Natural killer cell (primary cell): ENCODE measurements around the gene POLR2F. TPM values are rescaled to one million over a fixed set of nuclear protein-coding genes. Genes with fewer than 3 reads are reported as not detected.
"Not testable (repeated sequence)": the region's sequence is repeated elsewhere in the genome, so short reads cannot be mapped to it uniquely, and the experiment has no call there.

Experiments
- ATAC-seq, 3 donors: fragments of 150-1000 bp in 2 of 3; fragments of 200-7000 bp in 1 of 3; cut with Tn5 transposase; 1 replicate in 1 of 3; 2 replicates in 2 of 3; pipeline ENCODE4 v1.10.0; 2021; ENCODE audit warnings: mild to moderate bottlenecking in 2 of 3, moderate library complexity in 2 of 3
- DNase-seq, 2 donors: peaks; one replicate each; pipeline versions ENCODE4 v3.0.0 to v3.0.0-alpha.2; 2013 to 2021; ENCODE audit warnings: mixed read lengths in 1 of 2
- H3K27ac ChIP-seq: one replicate; pipeline ENCODE4 v1.5.1; 2013; ENCODE audit warnings: mild to moderate bottlenecking, low read length
- H3K27me3 ChIP-seq: one replicate; pipeline ENCODE4 v1.6.1; 2013; ENCODE audit warnings: low read length; ENCODE audit not compliant: control insufficient read depth, insufficient read depth
- H3K36me3 ChIP-seq: one replicate; pipeline ENCODE4 v1.6.1; 2013; ENCODE audit warnings: low read length; ENCODE audit not compliant: control insufficient read depth, insufficient read depth
- H3K4me1 ChIP-seq: one replicate; pipeline ENCODE4 v1.6.1; 2013; ENCODE audit warnings: low read length; ENCODE audit not compliant: control insufficient read depth, insufficient read depth
- H3K4me3 ChIP-seq: one replicate; pipeline ENCODE4 v1.5.1; 2013; ENCODE audit warnings: low read length
- H3K9me3 ChIP-seq: one replicate; pipeline ENCODE4 v1.6.1; 2013; ENCODE audit warnings: low read length; ENCODE audit not compliant: control insufficient read depth, insufficient read depth
- H3K27ac Mint-ChIP-seq, 2 donors: one replicate each; pipeline ENCODE4 v1.8.0; 2022; ENCODE audit warnings: mild to moderate bottlenecking in 2 of 2, mixed read lengths in 2 of 2, moderate library complexity in 1 of 2
- H3K27me3 Mint-ChIP-seq, 2 donors: one replicate each; pipeline ENCODE4 v1.8.0; 2022; ENCODE audit warnings: low read depth in 2 of 2, mixed read lengths in 2 of 2
- H3K36me3 Mint-ChIP-seq: one replicate; pipeline ENCODE4 v1.8.0; 2022; ENCODE audit warnings: mixed read lengths
- H3K4me1 Mint-ChIP-seq, 2 donors: one replicate each; pipeline ENCODE4 v1.8.0; 2022; ENCODE audit warnings: mixed read lengths in 2 of 2
- H3K4me3 Mint-ChIP-seq: one replicate; pipeline ENCODE4 v1.8.0; 2022; ENCODE audit warnings: mild to moderate bottlenecking, moderate library complexity, mixed read lengths
- H3K9me3 Mint-ChIP-seq, 2 donors: one replicate each; pipeline ENCODE4 v1.8.0; 2022; ENCODE audit warnings: mixed read lengths in 2 of 2
- WGBS: methylation state at CpG from one replicate; pipeline ENCODE4 v1.1.7; 2013; ENCODE audit warnings: missing lambda C conversion rate; ENCODE audit not compliant: insufficient coverage; 5-methylcytosine and 5-hydroxymethylcytosine counted together
- intact Hi-C: fragments of 100-400 bp; cut with micrococcal nuclease; formaldehyde crosslinking; loops from one replicate; pipeline ENCODE4 v1.14.2; 2022
- total RNA-seq, 4 donors: library from RNA; stranded (reverse); fragments of 120-200 nt in 1 of 4; gene quantifications; one replicate each; pipeline versions ENCODE4 v1.2.3 to v1.2.4, GENCODE V29; 2013 to 2022
- TF ChIP-seq, protein P1 (sequence below): fragments of 200-600 bp; IDR thresholded peaks from one replicate; pipeline ENCODE4 v1.8.0; 2022; ENCODE audit warnings: antibody characterized with exemption

Gene POLR2F
- total RNA-seq, 3 donors from 2014 or later (not counting 1 experiment from before 2014, with no cell fraction given): 38.7 to 40.6 (median 38.8) TPM

DNA sequence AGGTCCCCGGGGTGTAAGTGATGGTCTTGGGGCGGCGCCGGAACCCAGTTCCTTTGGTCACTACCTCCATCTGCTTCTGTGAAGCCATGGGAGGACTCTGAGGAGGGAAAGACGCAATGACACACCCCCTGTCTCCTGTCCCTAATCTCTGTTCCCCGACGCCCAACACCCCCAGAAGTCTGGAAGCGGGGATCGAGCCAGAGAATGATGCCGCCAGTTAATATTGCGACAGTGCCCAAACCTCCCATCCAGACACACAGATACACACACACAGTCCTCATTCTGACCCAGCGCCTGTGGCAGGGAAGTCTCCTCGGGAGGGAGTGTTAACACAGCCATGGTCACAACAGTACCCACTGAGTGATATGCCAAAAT, 450 bp upstream of the POLR2F start:
- TF ChIP-seq, protein P1, sequence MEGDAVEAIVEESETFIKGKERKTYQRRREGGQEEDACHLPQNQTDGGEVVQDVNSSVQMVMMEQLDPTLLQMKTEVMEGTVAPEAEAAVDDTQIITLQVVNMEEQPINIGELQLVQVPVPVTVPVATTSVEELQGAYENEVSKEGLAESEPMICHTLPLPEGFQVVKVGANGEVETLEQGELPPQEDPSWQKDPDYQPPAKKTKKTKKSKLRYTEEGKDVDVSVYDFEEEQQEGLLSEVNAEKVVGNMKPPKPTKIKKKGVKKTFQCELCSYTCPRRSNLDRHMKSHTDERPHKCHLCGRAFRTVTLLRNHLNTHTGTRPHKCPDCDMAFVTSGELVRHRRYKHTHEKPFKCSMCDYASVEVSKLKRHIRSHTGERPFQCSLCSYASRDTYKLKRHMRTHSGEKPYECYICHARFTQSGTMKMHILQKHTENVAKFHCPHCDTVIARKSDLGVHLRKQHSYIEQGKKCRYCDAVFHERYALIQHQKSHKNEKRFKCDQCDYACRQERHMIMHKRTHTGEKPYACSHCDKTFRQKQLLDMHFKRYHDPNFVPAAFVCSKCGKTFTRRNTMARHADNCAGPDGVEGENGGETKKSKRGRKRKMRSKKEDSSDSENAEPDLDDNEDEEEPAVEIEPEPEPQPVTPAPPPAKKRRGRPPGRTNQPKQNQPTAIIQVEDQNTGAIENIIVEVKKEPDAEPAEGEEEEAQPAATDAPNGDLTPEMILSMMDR: no peak
- Mint-ChIP-seq H3K27me3 (peaks cover 7 to 10% of the 10 kb centered on the region in 2 donors), H3K4me3 (peak overlapping the region; percentile 93), H3K4me1 (peaks cover 22 to 39% of the 10 kb centered on the region in 2 donors), H3K9me3 (no peaks in the 10 kb centered on the region), H3K27ac (peak overlapping the region; percentile 83 to 94), H3K36me3 (no peaks in the 10 kb centered on the region)
- peaks cover 15% of the 10 kb centered on the region for H3K36me3 ChIP-seq
- H3K27me3 ChIP-seq: peaks cover 6% of the 10 kb centered on the region
- H3K4me3 ChIP-seq: peak overlapping the region; percentile 78
- intact Hi-C loops: loop anchor here (5.0 kb wide), 1 partner anchor 136 kb away; no protein-coding TSS in a partner anchor
- DNase-seq (no peak), ATAC-seq (peak; percentile 57 to 59 (median 57))
- WGBS: 2% methylated on average over 13 of the region's 13 CpGs
- H3K4me1 ChIP-seq: peaks cover 20% of the 10 kb centered on the region
- no peaks in the 10 kb centered on the region for H3K9me3 ChIP-seq
- no peak overlapping the region for H3K27ac ChIP-seq

DNA sequence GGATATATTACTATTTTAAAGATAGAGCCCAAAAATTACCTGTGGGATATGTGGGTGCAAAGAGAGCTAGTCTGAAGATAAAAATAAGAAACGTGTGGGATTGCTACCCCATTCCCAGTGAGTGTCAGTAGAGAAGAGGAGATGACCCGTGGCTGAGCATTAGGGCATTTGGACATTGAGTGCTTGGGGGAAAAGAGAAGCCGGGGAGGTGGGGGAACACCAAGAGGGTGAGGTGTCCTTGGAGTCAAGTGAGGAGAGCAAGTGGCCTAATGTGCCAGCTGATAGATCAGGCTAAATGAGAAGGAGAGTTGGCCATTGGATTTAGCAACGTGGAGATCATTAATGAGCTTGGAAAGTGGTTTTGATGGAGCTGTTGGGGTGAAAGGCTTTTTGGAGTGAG, 1.2 kb downstream of the POLR2F start:
- no peak for ATAC-seq
- Mint-ChIP-seq H3K27ac (peak overlapping the region in 1 of 2 donors; percentile 94), H3K4me1 (peaks cover 34 to 44% of the 10 kb centered on the region in 2 donors), H3K27me3 (peaks cover 7 to 10% of the 10 kb centered on the region in 2 donors), H3K36me3 (peaks cover 13% of the 10 kb centered on the region), H3K9me3 (no peaks in the 10 kb centered on the region), H3K4me3 (peak overlapping the region; percentile 93)
- no peak overlapping the region for H3K4me3 ChIP-seq
- TF ChIP-seq, protein P1: no peak
- H3K9me3 ChIP-seq: no peaks in the 10 kb centered on the region
- H3K4me1 ChIP-seq: peaks cover 20% of the 10 kb centered on the region
- 82% methylated on average over 4 of the region's 4 CpGs for WGBS
- peaks cover 27% of the 10 kb centered on the region for H3K36me3 ChIP-seq
- H3K27me3 ChIP-seq: peaks cover 6% of the 10 kb centered on the region
- no peak overlapping the region for H3K27ac ChIP-seq
- intact Hi-C loops: loop anchor here (5.0 kb wide), 1 partner anchor 137 kb away; no protein-coding TSS in a partner anchor
- no peak for DNase-seq

DNA sequence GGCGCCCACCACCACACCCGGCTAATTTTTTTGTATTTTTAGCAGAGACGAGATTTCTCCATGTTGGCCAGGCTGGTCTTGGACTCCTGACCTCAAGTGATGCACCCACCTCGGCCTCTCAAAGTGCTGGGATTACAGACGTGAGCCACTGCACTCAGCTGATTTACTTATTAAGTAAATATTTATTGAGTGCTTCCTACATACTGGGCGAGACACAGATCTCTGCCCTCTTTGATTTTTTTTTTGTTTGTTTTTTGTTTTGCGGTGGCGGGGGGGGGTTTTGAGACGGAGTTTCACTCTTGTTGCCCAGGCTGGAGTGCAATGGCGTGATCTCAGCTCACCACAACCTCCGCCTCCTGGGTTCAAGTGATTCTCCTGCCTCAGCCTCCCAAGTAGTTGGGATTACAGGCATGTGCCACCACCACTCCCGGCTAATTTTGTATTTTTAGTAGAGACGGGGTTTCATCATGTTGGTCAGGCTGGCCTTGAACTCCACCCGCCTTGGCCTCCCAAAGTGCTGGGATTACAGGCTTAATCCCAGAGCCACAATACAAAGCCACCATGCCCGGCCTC, 2.4 kb downstream of the POLR2F start:
- H3K4me3 ChIP-seq, H3K9me3 ChIP-seq, H3K4me3 Mint-ChIP-seq, H3K27me3 ChIP-seq, H3K27ac Mint-ChIP-seq, ATAC-seq, DNase-seq, intact Hi-C loops, H3K9me3 Mint-ChIP-seq, H3K27me3 Mint-ChIP-seq, H3K27ac ChIP-seq: not testable (repeated sequence)
- peaks cover 15% of the 10 kb centered on the region for H3K36me3 Mint-ChIP-seq
- WGBS: 90% methylated on average over 13 of the region's 15 CpGs
- peaks cover 34 to 44% of the 10 kb centered on the region in 2 donors for H3K4me1 Mint-ChIP-seq
- H3K4me1 ChIP-seq: peaks cover 20% of the 10 kb centered on the region
- peaks cover 30% of the 10 kb centered on the region for H3K36me3 ChIP-seq

DNA sequence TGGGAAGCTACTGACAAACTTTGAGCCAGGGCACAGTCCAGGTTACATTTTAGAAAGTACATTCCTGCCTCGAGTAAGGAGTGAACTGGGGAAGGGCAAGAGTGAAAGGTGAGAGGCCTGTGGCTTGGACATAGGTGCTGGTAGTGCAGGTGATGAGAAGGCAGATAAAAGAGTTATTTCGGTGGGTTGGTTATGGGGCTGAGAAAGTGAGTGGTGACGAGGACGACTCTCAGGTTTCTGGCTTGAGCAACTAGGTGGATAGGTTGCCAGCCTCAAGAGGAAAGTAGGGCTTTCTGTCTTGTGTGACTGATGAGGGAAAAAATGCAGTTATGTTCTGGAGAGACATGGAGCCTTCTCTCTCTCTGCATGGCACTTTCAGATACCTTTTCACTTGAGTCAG, 3.7 kb downstream of the POLR2F start:
- Mint-ChIP-seq H3K36me3 (peaks cover 23% of the 10 kb centered on the region), H3K4me3 (no peak overlapping the region), H3K9me3 (no peaks in the 10 kb centered on the region), H3K4me1 (peaks cover 39 to 48% of the 10 kb centered on the region in 2 donors), H3K27me3 (peaks cover 7% of the 10 kb centered on the region in 2 donors), H3K27ac (peak overlapping the region in 1 of 2 donors; percentile 27)
- WGBS: 93% methylated on average over 4 of the region's 4 CpGs
- ATAC-seq (no peak), DNase-seq (no peak)
- H3K27me3 ChIP-seq: peaks cover 6% of the 10 kb centered on the region
- no peaks in the 10 kb centered on the region for H3K9me3 ChIP-seq
- H3K36me3 ChIP-seq: peaks cover 40% of the 10 kb centered on the region
- H3K4me1 ChIP-seq: peaks cover 20% of the 10 kb centered on the region
- H3K27ac ChIP-seq: no peak overlapping the region
- intact Hi-C loops: no loop called here
- TF ChIP-seq, protein P1: no peak
- no peak overlapping the region for H3K4me3 ChIP-seq
